Measurements from ENCODE around the gene WT1. TPM values are rescaled to one million over a fixed set of nuclear protein-coding genes. Genes with fewer than 3 reads are reported as not detected.

WT1 gene
- total RNA-seq, 4 donors from 2014 or later, result 0.52 to 2.7 (median 1.6) TPM; not detected in 1

- Histone ChIP-seq H3K27ac (no peak overlapping the region), H3K4me3 (no peak overlapping the region), H3K36me3 (no peaks in the 10 kb centered on the region), H3K4me1 (no peaks in the 10 kb centered on the region), H3K9me3 (no peaks in the 10 kb centered on the region), H3K27me3 (peaks cover 32% of the 10 kb centered on the region)
- no peak for ATAC-seq
- WGBS, 2 donors (ENCODE audit: low coverage in 1 of 2), result 43 to 44% methylated on average over 3 to 4 of the region's 4 CpGs
- TF ChIP-seq CTCF (IDR thresholded peaks at IDR 0.05) (no peak), POLR2A (IDR thresholded peaks at IDR 0.05) (no peak), EP300 (IDR thresholded peaks at IDR 0.05) (no peak), POLR2AphosphoS5 (IDR thresholded peaks at IDR 0.05) (no peak)
These were observed 47.0 kb downstream of the WT1 start for GRCh38 chr11:32388365-32388764.

- Histone ChIP-seq H3K4me1 (no peaks in the 10 kb centered on the region), H3K4me3 (no peak overlapping the region), H3K27ac (no peak overlapping the region), H3K27me3 (peaks cover 29% of the 10 kb centered on the region), H3K9me3 (no peaks in the 10 kb centered on the region), H3K36me3 (no peaks in the 10 kb centered on the region)
- ATAC-seq, result no peak
- TF ChIP-seq POLR2AphosphoS5 (IDR thresholded peaks at IDR 0.05) (no peak), POLR2A (IDR thresholded peaks at IDR 0.05) (no peak)
- 84 to 90% methylated on average over 4 of the region's 4 CpGs for WGBS, 2 donors (ENCODE audit: low coverage in 1 of 2)
These were observed 47.9 kb downstream of the WT1 start for GRCh38 chr11:32387411-32387810.

GRCh38 chr11:32386770-32387377, 48.5 kb downstream of the WT1 start:
- no peak for ATAC-seq
- Histone ChIP-seq H3K9me3 (no peaks in the 10 kb centered on the region), H3K36me3 (no peaks in the 10 kb centered on the region), H3K4me3 (no peak overlapping the region), H3K4me1 (no peaks in the 10 kb centered on the region), H3K27ac (no peak overlapping the region), H3K27me3 (peaks cover 29% of the 10 kb centered on the region)
- 19 to 21% methylated on average over 7 to 8 of the region's 8 CpGs for WGBS, 2 donors (ENCODE audit: low coverage in 1 of 2)
- TF ChIP-seq POLR2A (IDR thresholded peaks at IDR 0.05) (no peak), POLR2AphosphoS5 (IDR thresholded peaks at IDR 0.05) (no peak), EP300 (IDR thresholded peaks at IDR 0.05) (no peak), CTCF (IDR thresholded peaks at IDR 0.05) (no peak)

- Histone ChIP-seq H3K4me1 (no peaks in the 10 kb centered on the region), H3K4me3 (no peak overlapping the region), H3K9me3 (no peaks in the 10 kb centered on the region), H3K36me3 (no peaks in the 10 kb centered on the region), H3K27me3 (peaks cover 35% of the 10 kb centered on the region), H3K27ac (no peak overlapping the region)
- ATAC-seq, result no peak
- TF ChIP-seq POLR2A (IDR thresholded peaks at IDR 0.05), result no peak
- TF ChIP-seq CTCF (IDR thresholded peaks at IDR 0.05), result no peak
- TF ChIP-seq EP300 (IDR thresholded peaks at IDR 0.05), result no peak
- TF ChIP-seq POLR2AphosphoS5 (IDR thresholded peaks at IDR 0.05), result no peak
- WGBS, 2 donors (ENCODE audit: low coverage in 1 of 2), result 13 to 28% methylated on average over 2 of the region's 2 CpGs
These were observed 49.3 kb downstream of the WT1 start for GRCh38 chr11:32385998-32386397.

GRCh38 chr11:32382339-32383049, 52.8 kb downstream of the WT1 start:
- Histone ChIP-seq H3K4me3 (no peak overlapping the region), H3K27ac (no peak overlapping the region), H3K36me3 (no peaks in the 10 kb centered on the region), H3K9me3 (peaks cover 0 to 12% (median 0%) of the 10 kb centered on the region in 3 donors), H3K4me1 (no peaks in the 10 kb centered on the region), H3K27me3 (peaks cover 59% of the 10 kb centered on the region)
- no peak for ATAC-seq
- 64 to 76% methylated on average over 4 to 9 of the region's 10 CpGs for WGBS, 2 donors (ENCODE audit: low coverage in 1 of 2)
- TF ChIP-seq POLR2AphosphoS5 (IDR thresholded peaks at IDR 0.05), result no peak

- ATAC-seq, result no peak
- no peaks in the 10 kb centered on the region for H3K36me3 ChIP-seq
- WGBS, 2 donors (ENCODE audit: low coverage in 1 of 2), result 71 to 100% methylated on average over 2 of the region's 9 CpGs
- H3K27ac ChIP-seq, result no peak overlapping the region
- no peak for TF ChIP-seq EP300 (IDR thresholded peaks at IDR 0.05)
- no peak for TF ChIP-seq CTCF (IDR thresholded peaks at IDR 0.05)
- TF ChIP-seq POLR2A (IDR thresholded peaks at IDR 0.05), result no peak
- peaks cover 0 to 12% (median 0%) of the 10 kb centered on the region in 3 donors for H3K9me3 ChIP-seq
- no peak overlapping the region for H3K4me3 ChIP-seq
- peaks cover 59% of the 10 kb centered on the region for H3K27me3 ChIP-seq
- H3K4me1 ChIP-seq, result no peaks in the 10 kb centered on the region
These were observed 54.2 kb downstream of the WT1 start for GRCh38 chr11:32381179-32381578.

Data from gastroesophageal sphincter (tissue), 4 donors.